WTC11 (cell line): Measurements from ENCODE around the gene PDE4A. TPM values are rescaled to one million over a fixed set of nuclear protein-coding genes. Genes with fewer than 3 reads are reported as not detected.
"Not testable (repeated sequence)": the region's sequence is repeated elsewhere in the genome, so short reads cannot be mapped to it uniquely, and the experiment has no call there.

ENCODE experiments used
- ATAC-seq: fragments of 200-7000 bp; cut with Tn5 transposase; 2 replicates; pipeline ENCODE4 v1.10.0; 2021; ENCODE audit warnings: mild to moderate bottlenecking, moderate library complexity
- CTCF ChIA-PET: fragments of 300-600 bp; sonication (Branson Sonifier 250); formaldehyde crosslinking; loops from one replicate; lab custom pipeline; 2021; ENCODE audit warnings: antibody characterized with exemption; lab: Charles Lee
- POLR2A ChIA-PET: fragments of 350-600 bp; sonication (Branson Sonifier 250); formaldehyde crosslinking; loops from one replicate; lab custom pipeline; 2021; ENCODE audit warnings: antibody characterized with exemption; lab: Charles Lee
- DNase-seq: peaks from one replicate; pipeline ENCODE4 v3.0.0; 2021; ENCODE audit warnings: low spot score
- H3K27ac Mint-ChIP-seq: 2 replicates; pipeline ENCODE4 v1.8.0; 2021; ENCODE audit warnings: mixed read lengths
- H3K27me3 Mint-ChIP-seq: 2 replicates; pipeline ENCODE4 v1.8.0; 2021; ENCODE audit warnings: low read depth, mild to moderate bottlenecking, moderate library complexity, mixed read lengths
- H3K36me3 Mint-ChIP-seq: 2 replicates; pipeline ENCODE4 v1.8.0; 2021; ENCODE audit warnings: mixed read lengths
- H3K4me1 Mint-ChIP-seq: 2 replicates; pipeline ENCODE4 v1.8.0; 2022; ENCODE audit warnings: mixed read lengths
- H3K4me3 Mint-ChIP-seq: 2 replicates; pipeline ENCODE4 v1.8.0; 2021; ENCODE audit warnings: mild to moderate bottlenecking, moderate library complexity, mixed read lengths
- H3K9me3 Mint-ChIP-seq: 2 replicates; pipeline ENCODE4 v1.8.0; 2021; ENCODE audit warnings: mixed read lengths
- CREB1 ChIP-seq: sonication (generic); formaldehyde crosslinking; IDR thresholded peaks from 2 replicates; pipeline ENCODE4 v1.8.0; 2023; ENCODE audit warnings: mild to moderate bottlenecking, missing genetic modification reagents
- ESRRA ChIP-seq: sonication (generic); formaldehyde crosslinking; IDR thresholded peaks from 2 replicates; pipeline ENCODE4 v1.8.1; 2022; ENCODE audit warnings: mild to moderate bottlenecking, missing genetic modification reagents, borderline replicate concordance
- JAZF1 ChIP-seq: fragments of 250-450 bp; sonication (Bioruptor Pico); IDR thresholded peaks from 2 replicates; pipeline ENCODE4 v1.9.0; 2021; ENCODE audit warnings: moderate library complexity, mild to moderate bottlenecking, inconsistent platforms
- NFATC4 ChIP-seq: fragments of 250-450 bp; sonication (Bioruptor Pico); IDR thresholded peaks from 2 replicates; pipeline ENCODE4 v1.9.0; 2021; ENCODE audit warnings: mild to moderate bottlenecking
- NR1H2 ChIP-seq: sonication (generic); formaldehyde crosslinking; IDR thresholded peaks from 2 replicates; pipeline ENCODE4 v1.9.0; 2021; ENCODE audit warnings: mild to moderate bottlenecking, moderate library complexity, missing genetic modification reagents
- OVOL2 ChIP-seq: fragments of 250-450 bp; sonication (Bioruptor Pico); IDR thresholded peaks from 2 replicates; pipeline ENCODE4 v1.9.0; 2021; ENCODE audit warnings: mild to moderate bottlenecking, borderline replicate concordance
- RORB ChIP-seq: fragments of 250-450 bp; sonication (Bioruptor Pico); IDR thresholded peaks from 2 replicates; pipeline ENCODE4 v1.9.0; 2021; ENCODE audit warnings: mild to moderate bottlenecking
- SMAD4 ChIP-seq: sonication (generic); formaldehyde crosslinking; IDR thresholded peaks from 2 replicates; pipeline ENCODE4 v1.8.0; 2022; ENCODE audit warnings: mild to moderate bottlenecking, missing genetic modification reagents
- SOX15 ChIP-seq: fragments of 250-450 bp; sonication (Bioruptor Pico); IDR thresholded peaks from 2 replicates; pipeline ENCODE4 v1.9.0; 2021; ENCODE audit warnings: mild to moderate bottlenecking
- SP1 ChIP-seq: sonication (generic); formaldehyde crosslinking; conservative IDR thresholded peaks from 2 replicates; pipeline ENCODE4 v1.8.1; 2022; ENCODE audit warnings: missing genetic modification reagents
- TCF7 ChIP-seq: sonication (generic); formaldehyde crosslinking; IDR thresholded peaks from 2 replicates; pipeline ENCODE4 v1.8.0; 2022; ENCODE audit warnings: mild to moderate bottlenecking, low read depth, missing genetic modification reagents, moderate library complexity
- TP53 ChIP-seq: sonication (generic); formaldehyde crosslinking; IDR thresholded peaks from 2 replicates; pipeline ENCODE4 v1.8.1; 2023; ENCODE audit warnings: mild to moderate bottlenecking, missing genetic modification reagents
- ZNF232 ChIP-seq: sonication (generic); formaldehyde crosslinking; IDR thresholded peaks from 2 replicates; pipeline ENCODE4 v1.8.0; 2022; ENCODE audit warnings: mild to moderate bottlenecking, missing genetic modification reagents
- ZNF263 ChIP-seq: sonication (generic); formaldehyde crosslinking; IDR thresholded peaks from 2 replicates; pipeline ENCODE4 v1.8.1; 2022; ENCODE audit warnings: low read depth, mild to moderate bottlenecking, moderate library complexity, missing genetic modification reagents
- ZNF317 ChIP-seq: sonication (generic); formaldehyde crosslinking; IDR thresholded peaks from 2 replicates; pipeline ENCODE4 v1.8.1; 2023; ENCODE audit warnings: low read depth, mild to moderate bottlenecking, moderate library complexity, missing genetic modification reagents, borderline replicate concordance
- ZNF416 ChIP-seq: fragments of 250-450 bp; sonication (Bioruptor Pico); IDR thresholded peaks from 2 replicates; pipeline ENCODE4 v1.9.0; 2021; ENCODE audit warnings: mild to moderate bottlenecking, inconsistent platforms
- total RNA-seq: library from RNA; stranded (reverse); gene quantifications from 3 replicates; pipeline ENCODE4 v1.2.3, GENCODE V29; 2021
- TF ChIP-seq, protein P1 (sequence below): sonication (generic); formaldehyde crosslinking; IDR thresholded peaks from 2 replicates; pipeline ENCODE4 v1.8.0; 2022; ENCODE audit warnings: mild to moderate bottlenecking, missing genetic modification reagents
- TF ChIP-seq, protein P2 (sequence below): sonication (generic); formaldehyde crosslinking; IDR thresholded peaks from 2 replicates; pipeline ENCODE4 v1.8.0; 2022; ENCODE audit warnings: missing genetic modification reagents
- TF ChIP-seq, protein P3 (sequence below): sonication (generic); formaldehyde crosslinking; IDR thresholded peaks from 2 replicates; pipeline ENCODE4 v1.8.1; 2023; ENCODE audit warnings: mild to moderate bottlenecking, missing genetic modification reagents

The PDE4A gene
- total RNA-seq, 1 experiment from 2014 or later: 5.9 TPM

DNA sequence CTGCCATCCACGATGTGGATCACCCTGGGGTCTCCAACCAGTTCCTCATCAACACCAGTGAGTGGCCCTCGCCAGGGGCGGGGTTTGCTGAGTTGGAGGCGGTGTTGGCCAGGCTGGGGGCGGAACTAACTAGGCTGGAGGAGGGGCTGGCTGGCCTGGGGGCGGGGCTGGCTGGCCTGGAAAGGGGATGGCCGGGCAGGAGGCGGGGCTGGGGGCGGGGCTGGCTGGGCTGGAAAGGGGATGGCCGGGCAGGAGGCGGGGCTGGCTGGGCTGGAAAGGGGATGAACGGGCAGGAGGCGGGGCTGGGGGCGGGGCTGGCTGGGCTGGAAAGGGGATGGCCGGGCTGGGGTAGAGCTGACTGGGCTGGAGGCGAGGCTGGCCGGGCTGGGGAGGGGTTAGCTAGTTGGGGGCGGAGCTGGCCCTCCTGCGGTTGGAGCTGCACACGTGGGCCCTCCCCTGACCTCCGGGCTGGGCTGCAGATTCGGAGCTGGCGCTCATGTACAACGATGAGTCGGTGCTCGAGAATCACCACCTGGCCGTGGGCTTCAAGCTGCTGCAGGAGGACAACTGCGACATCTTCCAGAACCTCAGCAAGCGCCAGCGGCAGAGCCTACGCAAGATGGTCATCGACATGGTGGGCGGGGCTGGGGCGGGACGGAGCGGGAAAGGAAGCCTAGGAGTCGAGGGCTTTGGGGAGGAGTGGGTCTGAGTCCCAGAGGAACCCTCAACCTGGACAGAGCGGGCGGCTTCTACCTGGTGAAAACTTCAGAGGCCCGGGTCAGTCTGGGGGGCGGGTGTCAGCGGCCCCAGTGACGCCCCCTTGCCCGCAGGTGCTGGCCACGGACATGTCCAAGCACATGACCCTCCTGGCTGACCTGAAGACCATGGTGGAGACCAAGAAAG lies 41.0 kb downstream of the PDE4A start (continued):
- TF ChIP-seq NR1H2: no peak

DNA sequence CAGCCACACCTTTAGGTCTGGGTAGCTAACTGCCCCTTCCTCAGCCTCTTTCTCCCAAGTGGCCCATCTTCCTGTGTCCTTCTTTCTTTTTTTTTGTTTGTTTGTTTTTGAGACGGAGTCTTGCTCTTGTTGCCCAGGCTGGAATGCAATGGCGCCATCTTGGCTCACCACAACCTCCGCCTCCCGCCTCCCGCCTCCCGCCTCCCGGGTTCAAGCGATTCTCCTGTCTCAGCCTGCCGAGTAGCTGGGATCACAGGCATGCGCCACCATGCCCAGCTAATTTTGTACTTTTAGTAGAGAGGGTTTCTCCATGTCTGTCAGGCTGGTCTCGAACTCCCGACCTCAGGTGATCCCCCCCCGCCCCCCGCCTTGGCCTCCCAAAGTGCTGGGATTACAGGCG lies 41.7 kb downstream of the PDE4A start:
- Mint-ChIP-seq H3K4me3 (peak overlapping the region; percentile 69), H3K27me3 (peaks cover 19% of the 10 kb centered on the region)
- DNase-seq, H3K36me3 Mint-ChIP-seq, H3K9me3 Mint-ChIP-seq, H3K4me1 Mint-ChIP-seq, ATAC-seq, H3K27ac Mint-ChIP-seq, POLR2A ChIA-PET: not testable (repeated sequence)
- CTCF ChIA-PET: interaction anchor here (0.9 to 2.1 kb wide), 11 partner anchors 11 to 396 kb away, joined by 3 to 16 read pairs (median 5); partner anchors contain the start of gene PDE4A

DNA sequence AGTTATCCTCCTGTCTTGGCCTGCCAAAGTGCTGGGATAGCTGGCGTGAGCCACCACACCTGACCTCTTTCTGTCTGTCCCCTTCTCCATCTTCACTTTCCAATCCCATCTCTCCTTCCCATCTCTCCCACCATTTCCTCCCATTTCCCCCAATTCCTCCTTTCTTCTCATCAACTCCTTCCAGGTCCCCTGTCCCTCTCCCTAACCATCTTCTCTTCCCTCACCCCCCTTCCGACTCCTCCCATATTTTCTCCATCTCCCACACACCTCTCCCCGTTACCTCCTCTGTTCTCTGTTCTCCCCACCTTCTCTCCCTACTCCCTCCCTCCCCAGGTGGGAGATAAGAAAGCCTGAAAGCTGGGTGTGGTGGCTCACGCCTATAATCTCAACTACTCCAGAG lies 42.2 kb downstream of the PDE4A start:
- H3K36me3 Mint-ChIP-seq: no peaks in the 10 kb centered on the region
- H3K9me3 Mint-ChIP-seq: no peaks in the 10 kb centered on the region
- peak overlapping the region; percentile 27; the same call in 1 of the 2 replicates for H3K4me3 Mint-ChIP-seq
- H3K27me3 Mint-ChIP-seq: peaks cover 19% of the 10 kb centered on the region
- no peak overlapping the region for H3K27ac Mint-ChIP-seq
- TF ChIP-seq ZNF263 (CRISPR knock-in tag) (no peak), SP1 (CRISPR knock-in tag) (no peak), RORB (CRISPR knock-in tag) (no peak), TP53 (CRISPR knock-in tag) (no peak), CREB1 (no peak), SMAD4 (CRISPR knock-in tag) (no peak), OVOL2 (CRISPR knock-in tag) (no peak), ZNF317 (CRISPR knock-in tag) (no peak), SOX15 (no peak), ZNF416 (CRISPR knock-in tag) (no peak), ZNF232 (CRISPR knock-in tag) (no peak)
- TF ChIP-seq, protein P1, sequence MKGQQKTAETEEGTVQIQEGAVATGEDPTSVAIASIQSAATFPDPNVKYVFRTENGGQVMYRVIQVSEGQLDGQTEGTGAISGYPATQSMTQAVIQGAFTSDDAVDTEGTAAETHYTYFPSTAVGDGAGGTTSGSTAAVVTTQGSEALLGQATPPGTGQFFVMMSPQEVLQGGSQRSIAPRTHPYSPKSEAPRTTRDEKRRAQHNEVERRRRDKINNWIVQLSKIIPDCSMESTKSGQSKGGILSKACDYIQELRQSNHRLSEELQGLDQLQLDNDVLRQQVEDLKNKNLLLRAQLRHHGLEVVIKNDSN (CRISPR knock-in tag): no peak
- TF ChIP-seq, protein P2, sequence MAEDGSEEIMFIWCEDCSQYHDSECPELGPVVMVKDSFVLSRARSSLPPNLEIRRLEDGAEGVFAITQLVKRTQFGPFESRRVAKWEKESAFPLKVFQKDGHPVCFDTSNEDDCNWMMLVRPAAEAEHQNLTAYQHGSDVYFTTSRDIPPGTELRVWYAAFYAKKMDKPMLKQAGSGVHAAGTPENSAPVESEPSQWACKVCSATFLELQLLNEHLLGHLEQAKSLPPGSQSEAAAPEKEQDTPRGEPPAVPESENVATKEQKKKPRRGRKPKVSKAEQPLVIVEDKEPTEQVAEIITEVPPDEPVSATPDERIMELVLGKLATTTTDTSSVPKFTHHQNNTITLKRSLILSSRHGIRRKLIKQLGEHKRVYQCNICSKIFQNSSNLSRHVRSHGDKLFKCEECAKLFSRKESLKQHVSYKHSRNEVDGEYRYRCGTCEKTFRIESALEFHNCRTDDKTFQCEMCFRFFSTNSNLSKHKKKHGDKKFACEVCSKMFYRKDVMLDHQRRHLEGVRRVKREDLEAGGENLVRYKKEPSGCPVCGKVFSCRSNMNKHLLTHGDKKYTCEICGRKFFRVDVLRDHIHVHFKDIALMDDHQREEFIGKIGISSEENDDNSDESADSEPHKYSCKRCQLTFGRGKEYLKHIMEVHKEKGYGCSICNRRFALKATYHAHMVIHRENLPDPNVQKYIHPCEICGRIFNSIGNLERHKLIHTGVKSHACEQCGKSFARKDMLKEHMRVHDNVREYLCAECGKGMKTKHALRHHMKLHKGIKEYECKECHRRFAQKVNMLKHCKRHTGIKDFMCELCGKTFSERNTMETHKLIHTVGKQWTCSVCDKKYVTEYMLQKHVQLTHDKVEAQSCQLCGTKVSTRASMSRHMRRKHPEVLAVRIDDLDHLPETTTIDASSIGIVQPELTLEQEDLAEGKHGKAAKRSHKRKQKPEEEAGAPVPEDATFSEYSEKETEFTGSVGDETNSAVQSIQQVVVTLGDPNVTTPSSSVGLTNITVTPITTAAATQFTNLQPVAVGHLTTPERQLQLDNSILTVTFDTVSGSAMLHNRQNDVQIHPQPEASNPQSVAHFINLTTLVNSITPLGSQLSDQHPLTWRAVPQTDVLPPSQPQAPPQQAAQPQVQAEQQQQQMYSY: no peak
- TF ChIP-seq, all 79 proteins: peak for 0
- DNase-seq (no peak), ATAC-seq (no peak)
- ChIA-PET CTCF (interaction anchor here (0.7 to 2.1 kb wide), 5 partner anchors 12 to 192 kb away, joined by 3 to 16 read pairs (median 10); partner anchors contain the start of gene ICAM1), POLR2A (no interaction called here)
- peaks cover 3% of the 10 kb centered on the region; the same call in 1 of the 2 replicates for H3K4me1 Mint-ChIP-seq

GRCh38 chr19:10464456-10464855 lies 44.1 kb downstream of the PDE4A start:
- CTCF ChIA-PET: interaction anchor here (1.8 kb wide), 1 partner anchor 15 kb away, joined by 5 read pairs; no protein-coding TSS in a partner anchor
- TF ChIP-seq NFATC4 (CRISPR knock-in tag) (no peak), SMAD4 (CRISPR knock-in tag) (no peak), RORB (CRISPR knock-in tag) (no peak), TCF7 (no peak), ESRRA (no peak), OVOL2 (CRISPR knock-in tag) (no peak), JAZF1 (CRISPR knock-in tag) (no peak), ZNF416 (CRISPR knock-in tag) (no peak)
- TF ChIP-seq, protein P3, sequence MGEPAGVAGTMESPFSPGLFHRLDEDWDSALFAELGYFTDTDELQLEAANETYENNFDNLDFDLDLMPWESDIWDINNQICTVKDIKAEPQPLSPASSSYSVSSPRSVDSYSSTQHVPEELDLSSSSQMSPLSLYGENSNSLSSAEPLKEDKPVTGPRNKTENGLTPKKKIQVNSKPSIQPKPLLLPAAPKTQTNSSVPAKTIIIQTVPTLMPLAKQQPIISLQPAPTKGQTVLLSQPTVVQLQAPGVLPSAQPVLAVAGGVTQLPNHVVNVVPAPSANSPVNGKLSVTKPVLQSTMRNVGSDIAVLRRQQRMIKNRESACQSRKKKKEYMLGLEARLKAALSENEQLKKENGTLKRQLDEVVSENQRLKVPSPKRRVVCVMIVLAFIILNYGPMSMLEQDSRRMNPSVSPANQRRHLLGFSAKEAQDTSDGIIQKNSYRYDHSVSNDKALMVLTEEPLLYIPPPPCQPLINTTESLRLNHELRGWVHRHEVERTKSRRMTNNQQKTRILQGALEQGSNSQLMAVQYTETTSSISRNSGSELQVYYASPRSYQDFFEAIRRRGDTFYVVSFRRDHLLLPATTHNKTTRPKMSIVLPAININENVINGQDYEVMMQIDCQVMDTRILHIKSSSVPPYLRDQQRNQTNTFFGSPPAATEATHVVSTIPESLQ (CRISPR knock-in tag): no peak

More at GRCh38 chr19:10464456-10464855, 44.1 kb downstream of the PDE4A start:
- Mint-ChIP-seq H3K4me3 (no peak overlapping the region), H3K36me3 (no peaks in the 10 kb centered on the region), H3K27ac (no peak overlapping the region), H3K9me3 (no peaks in the 10 kb centered on the region), H3K27me3 (peaks cover 19% of the 10 kb centered on the region), H3K4me1 (peaks cover 19% of the 10 kb centered on the region)
- ATAC-seq (no peak), DNase-seq (no peak)
- POLR2A ChIA-PET: no interaction called here
